Activated naive CD8-positive, alpha-beta T cell treated with anti-CD3 and anti-CD28 coated beads for 36 hours (primary cell): ENCODE results near the gene TRMO. TPM values are rescaled to one million over a fixed set of nuclear protein-coding genes. Genes with fewer than 3 reads are reported as not detected.

Source experiments
- total RNA-seq, 2 experiments: library from RNA; stranded (reverse); gene quantifications; one replicate each; pipeline ENCODE4 v1.2.3, GENCODE V29; 2021

TRMO gene
- total RNA-seq, 2 experiments from 2014 or later, result 17.7 to 18.1 TPM

Other genes with a start within 250 kb of the TRMO start
- gene XPA, start 225.2 kb downstream of the TRMO start, total RNA-seq, result 10 to 100 TPM; 12.6 to 14.4 TPM
- not detected for gene FOXE1, start 69.3 kb downstream of the TRMO start, total RNA-seq
- 1 to 10 TPM; 1.9 to 2.6 TPM for gene HEMGN, start 15.7 kb upstream of the TRMO start, total RNA-seq
- gene ANP32B, start 60.8 kb upstream of the TRMO start, total RNA-seq, result 100 to 1,000 TPM; 397 to 405 TPM
- 10 to 100 TPM; 46.1 to 47.4 TPM for gene NANS, start 134.2 kb upstream of the TRMO start, total RNA-seq
- gene TRIM14, start 196.7 kb upstream of the TRMO start, total RNA-seq, result 10 to 100 TPM; 45.2 to 47.4 TPM